ENCODE measurements around the gene SYNGAP1. TPM values are rescaled to one million over a fixed set of nuclear protein-coding genes. Genes with fewer than 3 reads are reported as not detected.
A peak's percentile ranks its signal among the peaks of the same experiment; 100 is the strongest.
"Not testable (repeated sequence)": the region's sequence is repeated elsewhere in the genome, so short reads cannot be mapped to it uniquely, and the experiment has no call there.

Gene SYNGAP1
- total RNA-seq, 2 experiments from 2014 or later = 24.1 to 39.8 TPM

- Mint-ChIP-seq H3K4me3 (no peak overlapping the region), H3K9me3 (ENCODE audit: low read depth) (no peaks in the 10 kb centered on the region), H3K27ac (no peak overlapping the region), H3K27me3 (no peaks in the 10 kb centered on the region), H3K4me1 (peaks cover 22% of the 10 kb centered on the region), H3K36me3 (peaks cover 5% of the 10 kb centered on the region)
- CTCF ChIA-PET = no interaction called here
- DNase-seq (no peak), ATAC-seq (no peak)
These were observed 36.3 kb downstream of the SYNGAP1 start for GRCh38 chr6:33456156-33456555.

GRCh38 chr6:33458676-33459075, 38.8 kb downstream of the SYNGAP1 start:
- Mint-ChIP-seq H3K27me3 (peaks cover 7% of the 10 kb centered on the region), H3K27ac (no peak overlapping the region), H3K4me3 (no peak overlapping the region), H3K4me1 (peaks cover 14% of the 10 kb centered on the region), H3K9me3 (ENCODE audit: low read depth) (no peaks in the 10 kb centered on the region), H3K36me3 (peaks cover 5% of the 10 kb centered on the region)
- no peak for ATAC-seq
- CTCF ChIA-PET = no interaction called here
- no peak for DNase-seq

GRCh38 chr6:33459226-33459625, 39.4 kb downstream of the SYNGAP1 start:
- CTCF ChIA-PET = no interaction called here
- no peak for ATAC-seq
- peaks cover 8% of the 10 kb centered on the region for H3K27me3 Mint-ChIP-seq

GRCh38 chr6:33466075-33466735, 46.3 kb downstream of the SYNGAP1 start:
- no peaks in the 10 kb centered on the region for H3K9me3 Mint-ChIP-seq (ENCODE audit: low read depth)
- H3K4me1 Mint-ChIP-seq = no peaks in the 10 kb centered on the region
- ATAC-seq = no peak
- DNase-seq = no peak
- H3K27ac Mint-ChIP-seq = no peak overlapping the region
- H3K4me3 Mint-ChIP-seq = no peak overlapping the region
- CTCF ChIA-PET = interaction anchor here (0.7 kb wide), 1 partner anchor 10 kb away, joined by 4 read pairs; no protein-coding TSS in a partner anchor
- peaks cover 11% of the 10 kb centered on the region for H3K27me3 Mint-ChIP-seq
- no peaks in the 10 kb centered on the region for H3K36me3 Mint-ChIP-seq

More at GRCh38 chr6:33459226-33459625, 39.4 kb downstream of the SYNGAP1 start:
- Mint-ChIP-seq H3K4me3 (no peak overlapping the region), H3K36me3 (peaks cover 5% of the 10 kb centered on the region), H3K4me1 (peaks cover 11% of the 10 kb centered on the region), H3K27ac (no peak overlapping the region), H3K9me3 (ENCODE audit: low read depth) (no peaks in the 10 kb centered on the region)
- DNase-seq = no peak

- ATAC-seq (no peak), DNase-seq (no peak)
- no peaks in the 10 kb centered on the region for H3K9me3 Mint-ChIP-seq (ENCODE audit: low read depth)
- no peaks in the 10 kb centered on the region for H3K36me3 Mint-ChIP-seq
- CTCF ChIA-PET = no interaction called here
- H3K4me3 Mint-ChIP-seq = no peak overlapping the region
- peaks cover 11% of the 10 kb centered on the region for H3K27me3 Mint-ChIP-seq
- H3K4me1 Mint-ChIP-seq = no peaks in the 10 kb centered on the region
- H3K27ac Mint-ChIP-seq = no peak overlapping the region
These were observed 47.2 kb downstream of the SYNGAP1 start for GRCh38 chr6:33467091-33467490.

GRCh38 chr6:33469661-33470060, 49.8 kb downstream of the SYNGAP1 start:
- DNase-seq (no peak), ATAC-seq (no peak)
- H3K36me3 Mint-ChIP-seq = no peaks in the 10 kb centered on the region
- H3K9me3 Mint-ChIP-seq (ENCODE audit: low read depth) = no peaks in the 10 kb centered on the region
- H3K4me1 Mint-ChIP-seq = no peaks in the 10 kb centered on the region
- H3K4me3 Mint-ChIP-seq = no peak overlapping the region
- H3K27ac Mint-ChIP-seq = no peak overlapping the region
- CTCF ChIA-PET = interaction anchor here (1.6 kb wide), 1 partner anchor 67 kb away, joined by 4 read pairs; no protein-coding TSS in a partner anchor
- H3K27me3 Mint-ChIP-seq = peaks cover 8% of the 10 kb centered on the region

GRCh38 chr6:33477864-33478263, 58.0 kb downstream of the SYNGAP1 start:
- CTCF ChIA-PET = no interaction called here
- no peaks in the 10 kb centered on the region for H3K36me3 Mint-ChIP-seq

GRCh38 chr6:33481192-33481591, 61.3 kb downstream of the SYNGAP1 start:
- no peaks in the 10 kb centered on the region for H3K9me3 Mint-ChIP-seq (ENCODE audit: low read depth)
- ATAC-seq (no peak), DNase-seq (no peak)
- peaks cover 17% of the 10 kb centered on the region for H3K27me3 Mint-ChIP-seq
- no peak overlapping the region for H3K4me3 Mint-ChIP-seq
- H3K36me3 Mint-ChIP-seq = no peaks in the 10 kb centered on the region
- no peaks in the 10 kb centered on the region for H3K4me1 Mint-ChIP-seq
- CTCF ChIA-PET = interaction anchor here (1.2 to 1.7 kb wide), 2 partner anchors 9 to 104 kb away, joined by 3 read pairs; no protein-coding TSS in a partner anchor
- H3K27ac Mint-ChIP-seq = no peak overlapping the region

More at GRCh38 chr6:33477864-33478263, 58.0 kb downstream of the SYNGAP1 start:
- Mint-ChIP-seq H3K27me3 (peaks cover 22% of the 10 kb centered on the region), H3K4me1 (no peaks in the 10 kb centered on the region), H3K4me3 (no peak overlapping the region), H3K27ac (no peak overlapping the region), H3K9me3 (ENCODE audit: low read depth) (no peaks in the 10 kb centered on the region)
- DNase-seq = no peak
- ATAC-seq = no peak

- H3K4me3 Mint-ChIP-seq; H3K4me1 Mint-ChIP-seq; H3K9me3 Mint-ChIP-seq (ENCODE audit: low read depth); H3K27ac Mint-ChIP-seq; H3K36me3 Mint-ChIP-seq; ATAC-seq; CTCF ChIA-PET; DNase-seq: not testable (repeated sequence)
- H3K27me3 Mint-ChIP-seq = peaks cover 18% of the 10 kb centered on the region
These were observed 62.8 kb downstream of the SYNGAP1 start for GRCh38 chr6:33482620-33483019.

GRCh38 chr6:33483678-33484077, 63.8 kb downstream of the SYNGAP1 start:
- Mint-ChIP-seq H3K4me1 (peaks cover 6% of the 10 kb centered on the region), H3K36me3 (peaks cover 2% of the 10 kb centered on the region), H3K4me3 (no peak overlapping the region), H3K9me3 (ENCODE audit: low read depth) (no peaks in the 10 kb centered on the region), H3K27me3 (peaks cover 18% of the 10 kb centered on the region), H3K27ac (no peak overlapping the region)
- DNase-seq (no peak), ATAC-seq (no peak)
- CTCF ChIA-PET = no interaction called here

- H3K27ac Mint-ChIP-seq; ATAC-seq; H3K36me3 Mint-ChIP-seq; CTCF ChIA-PET; H3K4me1 Mint-ChIP-seq; H3K4me3 Mint-ChIP-seq; DNase-seq; H3K9me3 Mint-ChIP-seq (ENCODE audit: low read depth): not testable (repeated sequence)
- H3K27me3 Mint-ChIP-seq = peaks cover 15% of the 10 kb centered on the region
These were observed 64.9 kb downstream of the SYNGAP1 start for GRCh38 chr6:33484673-33485262.

- H3K4me3 Mint-ChIP-seq; H3K27ac Mint-ChIP-seq; CTCF ChIA-PET; DNase-seq; ATAC-seq; H3K4me1 Mint-ChIP-seq; H3K9me3 Mint-ChIP-seq (ENCODE audit: low read depth); H3K36me3 Mint-ChIP-seq: not testable (repeated sequence)
- peaks cover 15% of the 10 kb centered on the region for H3K27me3 Mint-ChIP-seq
These were observed 65.8 kb downstream of the SYNGAP1 start for GRCh38 chr6:33485680-33486079.

- Mint-ChIP-seq H3K9me3 (ENCODE audit: low read depth) (no peaks in the 10 kb centered on the region), H3K4me1 (peaks cover 8% of the 10 kb centered on the region), H3K4me3 (no peak overlapping the region), H3K27ac (no peak overlapping the region), H3K27me3 (peaks cover 15% of the 10 kb centered on the region), H3K36me3 (peaks cover 2% of the 10 kb centered on the region)
- ATAC-seq = no peak
- DNase-seq = no peak
- CTCF ChIA-PET = no interaction called here
These were observed 68.5 kb downstream of the SYNGAP1 start for GRCh38 chr6:33488339-33488738.

GRCh38 chr6:33490198-33490597, 70.3 kb downstream of the SYNGAP1 start:
- ATAC-seq (peak; percentile 36), DNase-seq (no peak)
- CTCF ChIA-PET = interaction anchor here (0.7 to 0.9 kb wide), 2 partner anchors 10 to 81 kb away, joined by 3 read pairs; no protein-coding TSS in a partner anchor
- Mint-ChIP-seq H3K27me3 (peaks cover 19% of the 10 kb centered on the region), H3K36me3 (peaks cover 2% of the 10 kb centered on the region), H3K9me3 (ENCODE audit: low read depth) (no peaks in the 10 kb centered on the region), H3K27ac (no peak overlapping the region), H3K4me3 (no peak overlapping the region), H3K4me1 (peaks cover 8% of the 10 kb centered on the region)

Data from activated CD8-positive, alpha-beta memory T cell treated with anti-CD3 and anti-CD28 coated beads, Interleukin-2, amount 10 ng/mL, durations not matched to agents 7 days and 5 days (primary cell).